ENCODE measurements around the gene CLIP2.

The CLIP2 gene

DNA sequence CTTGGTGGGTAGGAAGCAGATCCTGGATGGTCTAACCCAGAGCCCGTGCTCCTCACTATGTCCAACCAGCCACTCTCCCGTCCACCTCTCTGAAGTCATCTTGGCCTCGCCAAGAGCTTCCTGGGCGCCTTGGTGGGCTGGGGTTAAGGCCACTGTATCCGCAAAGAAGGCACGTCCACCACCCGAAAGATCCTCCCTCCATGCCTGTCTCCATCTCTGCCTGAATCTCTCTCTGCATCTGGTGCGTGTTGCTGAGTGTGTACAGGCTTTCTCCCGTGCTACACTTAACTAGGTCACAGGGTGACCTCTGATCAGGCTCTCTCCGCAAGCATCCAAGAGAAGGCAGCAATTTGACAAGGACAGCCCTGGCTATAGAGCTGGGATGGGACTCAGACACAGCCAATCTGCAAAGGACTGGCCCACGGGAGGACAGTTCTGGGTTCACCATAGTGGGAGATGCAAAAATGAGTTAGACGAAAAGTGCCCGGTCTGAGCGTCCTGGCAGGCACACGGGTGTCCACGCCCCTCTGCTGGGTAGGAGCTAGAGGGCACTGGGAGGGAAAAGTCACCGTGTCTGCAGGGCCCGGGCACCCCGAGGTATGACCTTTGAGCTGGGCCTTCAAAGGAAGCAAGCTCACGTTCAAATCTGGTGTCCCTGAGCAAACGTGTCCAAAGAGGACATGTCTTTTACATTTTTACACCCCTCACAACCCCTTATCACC is 25.6 kb upstream of the CLIP2 start:
- Histone ChIP-seq H2AK5ac (ENCODE audit: low read depth, low read length) (no peak overlapping the region), H2BK120ac (ENCODE audit: low read depth, low read length) (no peak overlapping the region), H3K4me2 (ENCODE audit: insufficient read depth, low read length, poor library complexity, severe bottlenecking) (no peak overlapping the region), H3K27me3 (ENCODE audit: control insufficient read depth in 3 of 3, insufficient read depth in 3 of 3, low read depth in 1 of 3, low read length in 3 of 3) (no peaks in the 10 kb centered on the region), H3K79me1 (ENCODE audit: low read depth, low read length) (no peaks in the 10 kb centered on the region), H3K4me3 (ENCODE audit: low read length in 2 of 2) (no peak overlapping the region), H3K9me3 (replicated peaks in 1 of 2; ENCODE audit: control insufficient read depth in 2 of 2, insufficient read depth in 1 of 2, low read depth in 1 of 2, low read length in 2 of 2) (no peaks in the 10 kb centered on the region), H3K27ac (replicated peaks; ENCODE audit: low read length) (no peak overlapping the region), H3K36me3 (replicated peaks in 1 of 2; ENCODE audit: control insufficient read depth in 2 of 2, insufficient read depth in 2 of 2, low read length in 2 of 2) (no peaks in the 10 kb centered on the region), H2BK5ac (ENCODE audit: low read length) (no peak overlapping the region), H3K18ac (ENCODE audit: low read length) (no peak overlapping the region), H3K14ac (ENCODE audit: low read length) (no peak overlapping the region), H2BK12ac (ENCODE audit: low read length) (no peak overlapping the region), H3K4ac (ENCODE audit: low read length) (no peak overlapping the region), H4K8ac (ENCODE audit: low read depth, low read length) (no peak overlapping the region), H4K91ac (ENCODE audit: low read depth, low read length, poor library complexity) (no peak overlapping the region), H2BK15ac (ENCODE audit: low read length) (no peak overlapping the region), H2AFZ (ENCODE audit: low read length) (no peak overlapping the region), H3K9ac (ENCODE audit: low read depth, low read length, poor library complexity) (no peak overlapping the region), H3K4me1 (ENCODE audit: control insufficient read depth in 2 of 2, insufficient read depth in 1 of 2, low read depth in 1 of 2, low read length in 2 of 2) (peaks cover 0 to 7% of the 10 kb centered on the region in 2 donors), H3K23ac (ENCODE audit: low read depth, low read length, poor library complexity) (no peak overlapping the region)
- DNase-seq (ENCODE audit: low spot score) = no peak
- WGBS, 2 donors (ENCODE audit: extremely low coverage in 2 of 2, insufficient read length in 2 of 2, insufficient replicate concordance in 1 of 2) = no CpG with 5 or more reads among the region's 21 CpGs

DNA sequence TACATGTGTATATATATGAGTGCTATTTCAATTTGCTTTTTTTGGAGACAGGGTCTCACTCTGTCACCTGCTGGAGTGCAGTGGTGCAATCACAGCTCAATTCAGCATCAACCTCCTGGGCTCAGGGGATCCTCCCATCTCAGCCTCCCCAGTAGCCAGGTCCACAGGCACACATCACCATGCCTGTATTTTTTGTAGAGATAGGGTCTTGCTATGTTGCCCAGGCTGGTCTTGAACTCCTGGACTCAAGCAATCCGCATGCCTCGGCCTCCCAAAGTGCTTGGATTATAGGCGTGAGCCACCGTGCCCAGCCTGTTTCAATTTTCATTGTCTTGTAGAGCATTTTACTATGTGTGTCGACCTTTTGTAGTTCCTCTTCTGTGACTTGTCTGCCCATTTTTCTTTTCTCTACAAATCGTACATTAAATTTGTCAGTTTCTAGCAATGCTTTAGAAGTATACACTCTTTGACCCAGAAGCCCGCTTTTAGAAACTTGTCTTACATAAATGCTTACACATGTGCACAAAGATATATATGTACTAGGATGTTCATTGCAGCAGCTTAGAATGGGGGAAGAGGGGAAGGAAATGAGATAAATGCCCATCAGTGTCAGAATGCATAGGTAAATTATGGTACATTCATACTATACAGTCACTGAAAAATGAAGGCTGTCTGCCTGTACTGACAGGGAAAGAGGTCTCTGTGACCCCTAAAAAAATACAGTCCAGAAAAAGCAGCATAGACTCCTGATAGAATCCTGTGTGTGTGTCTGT is 22.8 kb upstream of the CLIP2 start:
- WGBS, 2 donors (ENCODE audit: extremely low coverage in 2 of 2, insufficient read length in 2 of 2, insufficient replicate concordance in 1 of 2) = no CpG with 5 or more reads among the region's 7 CpGs

DNA sequence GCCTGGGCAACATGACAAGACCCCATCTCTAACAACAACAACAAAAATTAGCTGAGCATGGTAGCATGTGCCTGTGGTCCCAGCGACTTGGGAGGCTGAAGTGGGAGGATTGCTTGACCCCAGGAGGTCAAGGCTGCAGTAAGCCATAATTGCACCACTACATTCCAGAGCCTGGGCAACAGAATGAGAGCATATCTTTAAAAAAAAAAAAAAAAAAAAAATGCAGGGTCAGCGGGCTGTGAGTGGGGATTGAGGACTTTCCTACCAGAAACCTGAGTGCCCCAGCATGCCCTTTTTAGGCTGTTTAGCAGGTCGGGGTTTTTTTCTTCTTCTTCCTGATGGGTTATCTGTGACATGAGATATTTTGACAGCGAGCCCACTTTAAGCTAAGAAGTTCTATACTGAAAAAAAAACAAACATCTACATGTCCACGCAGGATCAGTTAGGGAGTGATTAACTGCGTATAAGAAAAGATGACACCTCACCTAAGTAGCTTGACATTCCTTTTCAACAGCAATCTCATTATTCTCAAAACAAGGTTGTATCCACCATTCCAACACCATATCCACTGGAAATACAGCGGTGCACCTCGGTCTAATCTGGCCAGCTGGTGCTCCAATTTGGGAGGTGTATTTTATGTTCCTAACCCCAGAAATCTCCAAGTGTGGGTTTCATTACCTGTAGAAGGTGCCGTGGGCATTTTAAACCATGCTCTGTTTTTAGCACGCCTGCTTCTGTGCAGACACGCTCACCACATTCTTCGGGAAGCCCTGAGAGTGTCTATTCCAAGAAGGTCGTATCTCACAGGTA is 21.2 kb upstream of the CLIP2 start:
- H3K36me3 ChIP-seq (replicated peaks in 1 of 2; ENCODE audit: control insufficient read depth in 2 of 2, insufficient read depth in 2 of 2, low read length in 2 of 2) = no peaks in the 10 kb centered on the region
- no peak overlapping the region for H2BK5ac ChIP-seq (ENCODE audit: low read length)
- no peak overlapping the region for H2BK15ac ChIP-seq (ENCODE audit: low read length)
- H3K4ac ChIP-seq (ENCODE audit: low read length) = no peak overlapping the region
- H3K14ac ChIP-seq (ENCODE audit: low read length) = no peak overlapping the region
- H4K8ac ChIP-seq (ENCODE audit: low read depth, low read length) = no peak overlapping the region
- H2BK120ac ChIP-seq (ENCODE audit: low read depth, low read length) = no peak overlapping the region
- DNase-seq (ENCODE audit: low spot score) = no peak
- no peaks in the 10 kb centered on the region for H3K27me3 ChIP-seq (ENCODE audit: control insufficient read depth in 3 of 3, insufficient read depth in 3 of 3, low read depth in 1 of 3, low read length in 3 of 3)
- H3K79me1 ChIP-seq (ENCODE audit: low read depth, low read length) = no peaks in the 10 kb centered on the region
- H3K4me2 ChIP-seq (ENCODE audit: insufficient read depth, low read length, poor library complexity, severe bottlenecking) = no peak overlapping the region
- no peak overlapping the region for H3K4me3 ChIP-seq (ENCODE audit: low read length in 2 of 2)
- H2BK12ac ChIP-seq (ENCODE audit: low read length) = no peak overlapping the region
- no peak overlapping the region for H3K27ac ChIP-seq (replicated peaks; ENCODE audit: low read length)
- H3K9ac ChIP-seq (ENCODE audit: low read depth, low read length, poor library complexity) = no peak overlapping the region
- no CpG with 5 or more reads among the region's 13 CpGs for WGBS, 2 donors (ENCODE audit: extremely low coverage in 2 of 2, insufficient read length in 2 of 2, insufficient replicate concordance in 1 of 2)
- H3K18ac ChIP-seq (ENCODE audit: low read length) = no peak overlapping the region
- no peak overlapping the region for H3K23ac ChIP-seq (ENCODE audit: low read depth, low read length, poor library complexity)
- no peak overlapping the region for H2AK5ac ChIP-seq (ENCODE audit: low read depth, low read length)
- no peak overlapping the region for H2AFZ ChIP-seq (ENCODE audit: low read length)
- peaks cover 4 to 16% of the 10 kb centered on the region in 2 donors for H3K4me1 ChIP-seq (ENCODE audit: control insufficient read depth in 2 of 2, insufficient read depth in 1 of 2, low read depth in 1 of 2, low read length in 2 of 2)
- H3K9me3 ChIP-seq (replicated peaks in 1 of 2; ENCODE audit: control insufficient read depth in 2 of 2, insufficient read depth in 1 of 2, low read depth in 1 of 2, low read length in 2 of 2) = no peaks in the 10 kb centered on the region
- no peak overlapping the region for H4K91ac ChIP-seq (ENCODE audit: low read depth, low read length, poor library complexity)

More for the DNA sequence above, 22.8 kb upstream of the CLIP2 start:
- Histone ChIP-seq H3K4me1 (ENCODE audit: control insufficient read depth in 2 of 2, insufficient read depth in 1 of 2, low read depth in 1 of 2, low read length in 2 of 2) (peaks cover 0 to 8% of the 10 kb centered on the region in 2 donors), H4K91ac (ENCODE audit: low read depth, low read length, poor library complexity) (no peak overlapping the region), H3K27me3 (ENCODE audit: control insufficient read depth in 3 of 3, insufficient read depth in 3 of 3, low read depth in 1 of 3, low read length in 3 of 3) (no peaks in the 10 kb centered on the region), H2AFZ (ENCODE audit: low read length) (no peak overlapping the region), H3K36me3 (replicated peaks in 1 of 2; ENCODE audit: control insufficient read depth in 2 of 2, insufficient read depth in 2 of 2, low read length in 2 of 2) (no peaks in the 10 kb centered on the region), H3K9ac (ENCODE audit: low read depth, low read length, poor library complexity) (no peak overlapping the region), H2BK12ac (ENCODE audit: low read length) (no peak overlapping the region), H3K14ac (ENCODE audit: low read length) (no peak overlapping the region), H3K27ac (replicated peaks; ENCODE audit: low read length) (no peak overlapping the region), H3K18ac (ENCODE audit: low read length) (no peak overlapping the region), H2BK15ac (ENCODE audit: low read length) (no peak overlapping the region), H2BK120ac (ENCODE audit: low read depth, low read length) (no peak overlapping the region), H3K4ac (ENCODE audit: low read length) (no peak overlapping the region), H3K79me1 (ENCODE audit: low read depth, low read length) (no peaks in the 10 kb centered on the region), H2AK5ac (ENCODE audit: low read depth, low read length) (no peak overlapping the region), H3K23ac (ENCODE audit: low read depth, low read length, poor library complexity) (no peak overlapping the region), H3K4me2 (ENCODE audit: insufficient read depth, low read length, poor library complexity, severe bottlenecking) (no peak overlapping the region), H3K4me3 (ENCODE audit: low read length in 2 of 2) (no peak overlapping the region), H3K9me3 (replicated peaks in 1 of 2; ENCODE audit: control insufficient read depth in 2 of 2, insufficient read depth in 1 of 2, low read depth in 1 of 2, low read length in 2 of 2) (no peaks in the 10 kb centered on the region), H2BK5ac (ENCODE audit: low read length) (no peak overlapping the region), H4K8ac (ENCODE audit: low read depth, low read length) (no peak overlapping the region)
- DNase-seq (ENCODE audit: low spot score) = no peak

Measured in neuronal stem cell (in vitro differentiated cells).